HepG2 (cell line): ENCODE measurements around the gene SHISA9. TPM values are rescaled to one million over a fixed set of nuclear protein-coding genes. Genes with fewer than 3 reads are reported as not detected.

Source experiments
- ATAC-seq: fragments of 200-7000 bp; cut with Tn5 transposase; 3 replicates; pipeline ENCODE4 v1.9.1; 2020; ENCODE audit warnings: mild to moderate bottlenecking, moderate library complexity
- BruUV-seq: library from RNA; stranded (reverse); fragments of 400-500 nt; replicated peaks from 2 replicates; lab custom pipeline; 2021; lab: Mats Ljungman, UMichigan
- CTCF ChIA-PET: fragments of 300-600 bp; formaldehyde crosslinking; extraction: SDS; loops from one replicate; lab custom pipeline; 2021; ENCODE audit warnings: low total read pairs, inconsistent platforms, low intra/inter-chr PET ratio; lab: Yijun Ruan, JAX
- POLR2A ChIA-PET: fragments of 350-600 bp; sonication (Branson Sonifier 250); formaldehyde crosslinking; loops from one replicate; lab custom pipeline; 2020; ENCODE audit warnings: antibody characterized with exemption, inconsistent platforms; lab: Yijun Ruan, JAX
- DNase-seq: peaks from one replicate; pipeline ENCODE4 v3.0.0-alpha.2; 2015; ENCODE audit warnings: low spot score
- FAIRE-seq: peaks from 3 replicates; lab custom pipeline; 2011; peaks lifted over from hg19 to GRCh38; lab: Jason Lieb, UNC
- H2AFZ ChIP-seq: one replicate; pipeline ENCODE4 v1.6.1; 2011; ENCODE audit warnings: low read length, inconsistent platforms
- H3K27ac ChIP-seq: fragments of 300-600 bp; 3 replicates; pipeline ENCODE4 v1.8.0; 2011; ENCODE audit warnings: mixed run types, mild to moderate bottlenecking, mixed read lengths, low read length, inconsistent platforms; ENCODE audit not compliant: insufficient read depth; ENCODE audit errors: extremely low read length
- H3K27me3 ChIP-seq, 2 experiments: fragments of 200-600 bp in 1 of 2; 2 replicates in 1 of 2; 3 replicates in 1 of 2; pipeline versions ENCODE4 v1.6.0 to v1.8.0; 2011; ENCODE audit warnings: low read length in 2 of 2, mild to moderate bottlenecking in 2 of 2, moderate library complexity in 2 of 2, inconsistent platforms in 1 of 2; ENCODE audit not compliant: insufficient read depth in 2 of 2, control insufficient read depth in 1 of 2
- H3K36me3 ChIP-seq, 2 experiments: fragments of 200-600 bp in 1 of 2; replicated peaks in 1 of 2; 2 replicates in 1 of 2; 3 replicates in 1 of 2; pipeline versions ENCODE4 v1.5.1 to v1.8.0; 2011; ENCODE audit warnings: low read length in 2 of 2, inconsistent platforms in 1 of 2; ENCODE audit not compliant: insufficient read depth in 2 of 2, control insufficient read depth in 1 of 2
- H3K4me1 ChIP-seq: 2 replicates; pipeline ENCODE4 v1.5.1; 2012; ENCODE audit warnings: low read length, inconsistent platforms; ENCODE audit not compliant: insufficient read depth
- H3K4me2 ChIP-seq: 2 replicates; pipeline ENCODE4 v1.6.0; 2011; ENCODE audit warnings: low read depth, low read length, inconsistent platforms
- H3K4me3 ChIP-seq, 3 experiments: fragments of 200-600 bp in 1 of 3; sonication (generic), shearing (Covaris generic) in 1 of 3; replicated peaks in 1 of 3; 2 replicates each; pipeline ENCODE4 v1.5.1; 2011 to 2016; ENCODE audit warnings: low read length in 3 of 3, inconsistent platforms in 2 of 3, low read depth in 2 of 3, mild to moderate bottlenecking in 2 of 3, control low read depth in 1 of 3, mixed read lengths in 1 of 3; ENCODE audit not compliant: insufficient read depth in 1 of 3
- H3K79me2 ChIP-seq: one replicate; pipeline ENCODE4 v1.6.1; 2011; ENCODE audit warnings: low read length, inconsistent platforms; ENCODE audit not compliant: insufficient read depth
- H3K9ac ChIP-seq: 2 replicates; pipeline ENCODE4 v1.6.0; 2011; ENCODE audit warnings: mild to moderate bottlenecking, low read depth, low read length, inconsistent platforms; ENCODE audit not compliant: insufficient read depth
- H3K9me3 ChIP-seq: 2 replicates; pipeline ENCODE4 v1.5.1; 2012; ENCODE audit warnings: mild to moderate bottlenecking, low read length
- H4K20me1 ChIP-seq: 2 replicates; pipeline ENCODE4 v1.6.0; 2011; ENCODE audit warnings: inconsistent platforms, mild to moderate bottlenecking, low read length, moderate library complexity; ENCODE audit not compliant: insufficient read depth
- FOXA1 ChIP-seq, 2 experiments: fragments of 450-650 bp in 1 of 2; sonication (generic) in 1 of 2; formaldehyde crosslinking in 1 of 2; IDR thresholded peaks; 2 replicates each; pipeline versions ENCODE4 v1.4.0 to v1.6.1; 2016 to 2020; ENCODE audit warnings: missing genetic modification reagents in 1 of 2
- FOXP1 ChIP-seq, 2 experiments: fragments of 450-650 bp in 1 of 2; IDR thresholded peaks; 2 replicates each; pipeline ENCODE4 v1.6.1; 2017 to 2018; ENCODE audit warnings: antibody characterized with exemption in 1 of 2
- HNRNPK ChIP-seq: fragments of 200-400 bp; formaldehyde crosslinking; IDR thresholded peaks from 2 replicates; pipeline ENCODE4 v1.6.1; 2018; ENCODE audit warnings: low read length, low read depth, moderate library complexity, mild to moderate bottlenecking; ENCODE audit not compliant: poor library complexity, severe bottlenecking
- JDP2 ChIP-seq: sonication (generic); formaldehyde crosslinking; IDR thresholded peaks from 2 replicates; pipeline ENCODE4 v1.8.1; 2022; ENCODE audit warnings: missing genetic modification reagents, borderline replicate concordance
- MIXL1 ChIP-seq: IDR thresholded peaks from 2 replicates; pipeline ENCODE4 v1.6.1; 2016
- NONO ChIP-seq, 2 experiments: fragments of 450-650 bp in 1 of 2; sonication (generic) in 1 of 2; formaldehyde crosslinking in 1 of 2; IDR thresholded peaks in 1 of 2; conservative IDR thresholded peaks in 1 of 2; 2 replicates each; pipeline versions ENCODE4 v1.6.1 to v1.8.0; 2017 to 2022; ENCODE audit warnings: mild to moderate bottlenecking in 1 of 2, missing genetic modification reagents in 1 of 2, moderate library complexity in 1 of 2
- PCBP2 ChIP-seq: fragments of 200-400 bp; formaldehyde crosslinking; optimal IDR thresholded peaks from 2 replicates; pipeline ENCODE3; 2018; ENCODE audit warnings: low read length, low read depth; ENCODE audit not compliant: poor library complexity, severe bottlenecking
- PLRG1 ChIP-seq: fragments of 450-650 bp; conservative IDR thresholded peaks from 2 replicates; pipeline ENCODE4 v1.6.1; 2016
- SUZ12 ChIP-seq: fragments of 150-350 bp; IDR thresholded peaks from 2 replicates; pipeline ENCODE4 v1.6.1; 2014; ENCODE audit warnings: low read depth, low read length
- ZNF225 ChIP-seq: sonication (generic); formaldehyde crosslinking; IDR thresholded peaks from 2 replicates; pipeline ENCODE4 v1.4.0; 2020; ENCODE audit warnings: mild to moderate bottlenecking, missing genetic modification reagents
- ZNF883 ChIP-seq: sonication (generic); formaldehyde crosslinking; IDR thresholded peaks from 2 replicates; pipeline ENCODE4 v1.5.1; 2020; ENCODE audit warnings: mild to moderate bottlenecking, missing genetic modification reagents; ENCODE audit errors: not compliant biosample characterization
- WGBS: methylation state at CpG from one replicate; pipeline ENCODE4 v1.1.6; 2017; ENCODE audit warnings: low lambda C conversion rate; 5-methylcytosine and 5-hydroxymethylcytosine counted together
- in situ Hi-C: cut with HindIII; loops from 2 replicates; pipeline ENCODE4 v1.10.0; 2017; ENCODE audit warnings: low pct_unique_long_range_greater_than_20kb; ENCODE audit not compliant: extremely low pct_ligation_motif_present
- intact Hi-C: fragments of 100-400 bp; cut with micrococcal nuclease; formaldehyde crosslinking; loops from one replicate; pipeline ENCODE4 v1.10.0; 2022; ENCODE audit not compliant: unreplicated experiment
- polyA plus RNA-seq, 8 experiments: library from polyadenylated mRNA; depleted of rRNA in 3 of 8; stranded (reverse) in 7 of 8; unstranded in 1 of 8; fragments of >200 nt; fragmentation: Illumina TruSeq in 4 of 8; extraction: Trizol in 4 of 8; gene quantifications; 2 replicates each; pipeline versions ENCODE4 v1.2.1 to v1.2.3, GENCODE V29; 2011 to 2016; ENCODE audit warnings: low read depth in 4 of 8, missing spikeins in 1 of 8, mixed read lengths in 1 of 8; ENCODE audit not compliant: insufficient read depth in 1 of 8
- total RNA-seq, 5 experiments: library from RNA; depleted of rRNA; stranded (reverse); fragments of >200 nt; fragmentation: Illumina TruSeq; extraction: Trizol; gene quantifications; 2 replicates each; pipeline ENCODE4 v1.2.3, GENCODE V29; 2016; ENCODE audit warnings: low read depth in 1 of 5
- TF ChIP-seq, protein P1 (sequence below): fragments of 450-650 bp; IDR thresholded peaks from 2 replicates; pipeline ENCODE4 v1.6.1; 2017; ENCODE audit warnings: mild to moderate bottlenecking
- TF ChIP-seq, protein P2 (sequence below): fragments of 450-650 bp; IDR thresholded peaks from 2 replicates; pipeline ENCODE4 v1.6.1; 2016
- TF ChIP-seq, protein P3 (sequence below): sonication (generic); formaldehyde crosslinking; conservative IDR thresholded peaks from 2 replicates; pipeline ENCODE4 v1.8.0; 2022; ENCODE audit warnings: low read depth, missing genetic modification reagents
- TF ChIP-seq, protein P4 (sequence below): sonication (generic); formaldehyde crosslinking; IDR thresholded peaks from 2 replicates; pipeline ENCODE4 v1.8.0; 2023; ENCODE audit warnings: mild to moderate bottlenecking, missing genetic modification reagents

The SHISA9 gene
- total and polyA plus RNA-seq, 2 of the 13 experiments (the other 11 are each of a cell fraction or from before 2014, with no cell fraction given), result 0.01 TPM; not detected in 1

DNA sequence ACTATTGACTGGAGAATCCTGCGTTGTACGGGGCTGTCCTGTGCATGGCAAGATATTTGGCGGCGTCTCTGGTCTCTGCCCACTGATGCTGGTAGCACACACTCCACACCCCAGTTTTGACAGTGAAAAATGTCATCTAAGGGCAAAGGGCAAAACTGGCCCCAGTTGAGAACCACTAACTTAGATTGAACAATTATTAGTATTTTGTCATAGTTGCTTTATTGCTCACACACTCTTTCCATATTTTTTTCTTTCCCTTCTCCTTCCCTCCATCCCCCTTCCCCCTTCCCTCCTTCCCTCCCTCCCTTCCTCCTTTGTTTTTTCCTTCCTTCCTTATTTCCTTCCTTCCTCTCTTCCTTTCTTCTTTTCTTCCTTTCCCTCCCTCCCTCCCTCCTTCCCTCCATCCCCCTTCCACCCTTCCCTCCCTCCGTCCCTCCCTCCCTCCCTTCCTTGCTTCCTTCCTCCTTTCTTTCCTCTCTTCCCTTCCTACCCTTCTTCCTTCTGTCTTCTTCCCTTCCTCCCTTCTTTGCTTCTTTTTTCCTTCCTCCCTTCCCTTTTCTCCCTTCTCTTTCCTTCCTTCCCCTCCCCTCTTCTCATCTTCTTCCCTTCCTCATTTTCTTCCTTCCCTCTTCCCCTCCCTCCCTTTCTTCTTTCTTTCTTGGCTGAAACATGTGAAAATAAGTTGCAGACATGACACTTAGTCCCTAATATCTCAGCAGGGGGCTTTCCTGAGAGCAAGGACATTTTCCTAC lies 5.5 kb downstream of the SHISA9 start:
- ChIA-PET POLR2A (no interaction called here), CTCF (interaction anchor here (1.3 kb wide), 1 partner anchor 452 kb away, joined by 3 read pairs; no protein-coding TSS in a partner anchor)
- TF ChIP-seq FOXP1 (IDR thresholded peaks at IDR 0.05), result peak; percentile 43; the same call in 1 of the 2 replicates
- no peak for TF ChIP-seq FOXP1 (CRISPR knock-in tag; IDR thresholded peaks at IDR 0.05)
- TF ChIP-seq PLRG1, result peak; percentile 60; the same call in 1 of the 2 replicates
- TF ChIP-seq MIXL1 (CRISPR knock-in tag), result no peak
- TF ChIP-seq, protein P1, sequence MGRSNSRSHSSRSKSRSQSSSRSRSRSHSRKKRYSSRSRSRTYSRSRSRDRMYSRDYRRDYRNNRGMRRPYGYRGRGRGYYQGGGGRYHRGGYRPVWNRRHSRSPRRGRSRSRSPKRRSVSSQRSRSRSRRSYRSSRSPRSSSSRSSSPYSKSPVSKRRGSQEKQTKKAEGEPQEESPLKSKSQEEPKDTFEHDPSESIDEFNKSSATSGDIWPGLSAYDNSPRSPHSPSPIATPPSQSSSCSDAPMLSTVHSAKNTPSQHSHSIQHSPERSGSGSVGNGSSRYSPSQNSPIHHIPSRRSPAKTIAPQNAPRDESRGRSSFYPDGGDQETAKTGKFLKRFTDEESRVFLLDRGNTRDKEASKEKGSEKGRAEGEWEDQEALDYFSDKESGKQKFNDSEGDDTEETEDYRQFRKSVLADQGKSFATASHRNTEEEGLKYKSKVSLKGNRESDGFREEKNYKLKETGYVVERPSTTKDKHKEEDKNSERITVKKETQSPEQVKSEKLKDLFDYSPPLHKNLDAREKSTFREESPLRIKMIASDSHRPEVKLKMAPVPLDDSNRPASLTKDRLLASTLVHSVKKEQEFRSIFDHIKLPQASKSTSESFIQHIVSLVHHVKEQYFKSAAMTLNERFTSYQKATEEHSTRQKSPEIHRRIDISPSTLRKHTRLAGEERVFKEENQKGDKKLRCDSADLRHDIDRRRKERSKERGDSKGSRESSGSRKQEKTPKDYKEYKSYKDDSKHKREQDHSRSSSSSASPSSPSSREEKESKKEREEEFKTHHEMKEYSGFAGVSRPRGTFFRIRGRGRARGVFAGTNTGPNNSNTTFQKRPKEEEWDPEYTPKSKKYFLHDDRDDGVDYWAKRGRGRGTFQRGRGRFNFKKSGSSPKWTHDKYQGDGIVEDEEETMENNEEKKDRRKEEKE, result no peak
- TF ChIP-seq, protein P2, sequence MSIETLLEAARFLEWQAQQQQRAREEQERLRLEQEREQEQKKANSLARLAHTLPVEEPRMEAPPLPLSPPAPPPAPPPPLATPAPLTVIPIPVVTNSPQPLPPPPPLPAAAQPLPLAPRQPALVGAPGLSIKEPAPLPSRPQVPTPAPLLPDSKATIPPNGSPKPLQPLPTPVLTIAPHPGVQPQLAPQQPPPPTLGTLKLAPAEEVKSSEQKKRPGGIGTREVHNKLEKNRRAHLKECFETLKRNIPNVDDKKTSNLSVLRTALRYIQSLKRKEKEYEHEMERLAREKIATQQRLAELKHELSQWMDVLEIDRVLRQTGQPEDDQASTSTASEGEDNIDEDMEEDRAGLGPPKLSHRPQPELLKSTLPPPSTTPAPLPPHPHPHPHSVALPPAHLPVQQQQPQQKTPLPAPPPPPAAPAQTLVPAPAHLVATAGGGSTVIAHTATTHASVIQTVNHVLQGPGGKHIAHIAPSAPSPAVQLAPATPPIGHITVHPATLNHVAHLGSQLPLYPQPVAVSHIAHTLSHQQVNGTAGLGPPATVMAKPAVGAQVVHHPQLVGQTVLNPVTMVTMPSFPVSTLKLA, result 0 out of 2 replicates have a peak, but pooled peaks have one; percentile 6
- no peak for TF ChIP-seq FOXA1 (IDR thresholded peaks at IDR 0.05)
- no peak for TF ChIP-seq FOXA1 (CRISPR knock-in tag; IDR thresholded peaks at IDR 0.05)
- peak; percentile 93 for TF ChIP-seq HNRNPK
- TF ChIP-seq ZNF225, result no peak
- 0 out of 2 replicates have a peak, but pooled peaks have one; percentile 43 for TF ChIP-seq NONO (IDR thresholded peaks at IDR 0.05)
- no peak for TF ChIP-seq NONO (CRISPR knock-in tag; conservative IDR thresholded peaks at IDR 0.05)
- TF ChIP-seq, protein P3, sequence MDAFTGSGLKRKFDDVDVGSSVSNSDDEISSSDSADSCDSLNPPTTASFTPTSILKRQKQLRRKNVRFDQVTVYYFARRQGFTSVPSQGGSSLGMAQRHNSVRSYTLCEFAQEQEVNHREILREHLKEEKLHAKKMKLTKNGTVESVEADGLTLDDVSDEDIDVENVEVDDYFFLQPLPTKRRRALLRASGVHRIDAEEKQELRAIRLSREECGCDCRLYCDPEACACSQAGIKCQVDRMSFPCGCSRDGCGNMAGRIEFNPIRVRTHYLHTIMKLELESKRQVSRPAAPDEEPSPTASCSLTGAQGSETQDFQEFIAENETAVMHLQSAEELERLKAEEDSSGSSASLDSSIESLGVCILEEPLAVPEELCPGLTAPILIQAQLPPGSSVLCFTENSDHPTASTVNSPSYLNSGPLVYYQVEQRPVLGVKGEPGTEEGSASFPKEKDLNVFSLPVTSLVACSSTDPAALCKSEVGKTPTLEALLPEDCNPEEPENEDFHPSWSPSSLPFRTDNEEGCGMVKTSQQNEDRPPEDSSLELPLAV (CRISPR knock-in tag), result no peak
- TF ChIP-seq ZNF883 (CRISPR knock-in tag), result no peak
- TF ChIP-seq PCBP2, result peak; percentile 37
- TF ChIP-seq, protein P4, sequence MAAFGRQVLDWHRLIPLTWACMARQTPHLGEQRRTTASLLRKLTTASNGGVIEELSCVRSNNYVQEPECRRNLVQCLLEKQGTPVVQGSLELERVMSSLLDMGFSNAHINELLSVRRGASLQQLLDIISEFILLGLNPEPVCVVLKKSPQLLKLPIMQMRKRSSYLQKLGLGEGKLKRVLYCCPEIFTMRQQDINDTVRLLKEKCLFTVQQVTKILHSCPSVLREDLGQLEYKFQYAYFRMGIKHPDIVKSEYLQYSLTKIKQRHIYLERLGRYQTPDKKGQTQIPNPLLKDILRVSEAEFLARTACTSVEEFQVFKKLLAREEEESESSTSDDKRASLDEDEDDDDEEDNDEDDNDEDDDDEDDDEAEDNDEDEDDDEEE, result no peak
- no peak for TF ChIP-seq SUZ12
- TF ChIP-seq JDP2 (CRISPR knock-in tag), result no peak
- H2AFZ ChIP-seq, result no peak overlapping the region
- no peaks in the 10 kb centered on the region; the same call in 1 of the 2 replicates for H4K20me1 ChIP-seq
- H3K4me3 ChIP-seq, result no peak overlapping the region
- in situ Hi-C loops (no loop called here), intact Hi-C loops (no loop called here)
- peaks cover 9 to 35% of the 10 kb centered on the region in 2 experiments for H3K27me3 ChIP-seq
- BruUV-seq, result no TSS peak
- 61% methylated on average over 5 of the region's 5 CpGs for WGBS
- no peak overlapping the region for H3K4me2 ChIP-seq
- no peaks in the 10 kb centered on the region for H3K4me1 ChIP-seq
- ATAC-seq (no peak), DNase-seq (no peak), FAIRE-seq (no peak)
- H3K27ac ChIP-seq, result no peak overlapping the region
- no peak overlapping the region for H3K9ac ChIP-seq
- H3K36me3 ChIP-seq, result no peaks in the 10 kb centered on the region
- H3K79me2 ChIP-seq, result no peaks in the 10 kb centered on the region
- no peaks in the 10 kb centered on the region for H3K9me3 ChIP-seq
